Hematopoietic multipotent progenitor cell treated with erythropoietin and hydrocortisone succinate and interleukin-3 and kit ligand, for 4 days (in vitro differentiated cells): ENCODE measurements around the gene TMIGD1.
"Not testable (repeated sequence)": the region's sequence is repeated elsewhere in the genome, so short reads cannot be mapped to it uniquely, and the experiment has no call there.

Experiments used
- DNase-seq: peaks from one replicate; pipeline ENCODE4 v3.0.0-alpha.2; 2015

Gene TMIGD1

DNA sequence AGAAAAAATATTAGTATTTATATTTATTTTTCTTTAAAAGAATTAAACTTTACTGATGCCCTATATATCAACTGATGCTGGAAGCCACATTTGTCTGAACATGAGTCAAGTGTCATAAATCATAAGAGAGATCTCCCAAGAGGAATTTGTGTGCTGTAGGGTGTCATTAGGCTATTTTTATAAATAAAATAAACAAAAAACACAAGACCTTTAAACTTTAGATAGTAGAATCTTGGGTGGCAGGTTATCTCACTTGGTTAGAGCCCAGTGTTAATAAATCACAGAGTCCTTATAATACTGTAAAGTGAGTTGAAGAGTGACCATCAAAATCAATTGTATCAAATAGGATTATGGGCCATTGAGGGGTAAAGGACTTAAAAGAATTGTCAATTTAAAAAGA is 23.6 kb upstream of the TMIGD1 start:
- no peak for DNase-seq

DNA sequence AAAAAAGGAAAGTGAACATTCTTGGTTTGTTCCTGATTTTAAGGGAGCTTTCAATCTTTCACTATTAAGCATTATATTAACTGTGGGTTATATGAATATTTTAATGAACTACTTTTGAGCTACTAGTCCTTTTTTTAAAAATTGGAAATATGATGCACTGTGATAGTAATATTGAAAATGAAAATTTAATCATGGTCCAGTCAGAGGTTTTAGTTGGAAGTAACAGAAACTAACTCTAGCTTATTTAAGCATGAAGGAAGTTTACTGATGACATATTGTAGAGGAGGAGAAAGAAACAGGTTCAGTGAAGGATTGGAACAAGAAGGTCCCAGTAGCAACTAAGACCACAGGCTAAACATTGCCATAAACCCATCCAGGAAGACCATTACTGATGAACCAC is 20.8 kb upstream of the TMIGD1 start:
- DNase-seq = no peak

DNA sequence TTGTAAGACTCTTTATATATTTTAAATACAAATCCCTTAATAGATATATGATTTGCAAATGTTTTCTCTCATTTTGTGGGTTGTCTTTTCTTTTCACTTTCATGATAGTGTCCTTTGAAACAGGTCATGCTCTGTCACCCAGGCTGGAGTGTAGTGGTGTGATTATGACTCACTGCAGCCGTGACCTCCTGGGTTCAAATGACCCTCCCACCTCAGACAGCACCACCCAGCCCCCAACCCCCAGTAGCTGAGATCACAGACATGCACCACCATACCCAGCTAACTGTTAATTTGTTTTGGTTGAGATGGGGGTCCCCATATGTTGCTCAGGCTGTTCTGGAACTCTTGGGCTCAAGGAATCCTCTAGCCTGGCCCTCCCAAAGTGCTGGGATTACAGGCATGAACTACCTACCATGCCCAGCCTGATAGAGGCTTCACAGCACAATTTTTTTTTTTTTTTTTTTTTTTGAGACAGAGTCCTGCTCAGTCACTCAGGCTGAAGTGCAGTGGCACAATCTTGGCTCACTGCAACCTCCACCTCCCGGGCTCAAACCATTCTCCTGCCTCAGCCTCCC is 18.5 kb upstream of the TMIGD1 start:
- no peak for DNase-seq

DNA sequence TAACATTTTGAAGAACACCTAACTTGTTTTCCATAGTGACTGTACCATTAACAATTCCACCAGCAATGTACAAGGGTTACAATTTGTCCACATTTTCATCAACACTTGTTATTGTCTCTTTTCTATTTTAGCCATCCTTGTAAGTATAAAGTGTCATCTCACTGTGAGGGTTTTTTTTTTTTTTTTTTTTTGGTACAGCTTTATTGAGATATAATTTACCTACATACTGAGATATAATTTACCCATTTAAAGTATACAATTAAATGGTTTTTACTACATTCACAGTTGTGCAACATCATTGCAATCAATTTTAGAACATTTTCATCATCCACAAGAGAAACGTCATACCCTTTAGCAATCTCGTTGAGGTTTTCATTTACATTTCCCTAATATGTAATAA is 17.9 kb upstream of the TMIGD1 start:
- peak; percentile 38 for DNase-seq

DNA sequence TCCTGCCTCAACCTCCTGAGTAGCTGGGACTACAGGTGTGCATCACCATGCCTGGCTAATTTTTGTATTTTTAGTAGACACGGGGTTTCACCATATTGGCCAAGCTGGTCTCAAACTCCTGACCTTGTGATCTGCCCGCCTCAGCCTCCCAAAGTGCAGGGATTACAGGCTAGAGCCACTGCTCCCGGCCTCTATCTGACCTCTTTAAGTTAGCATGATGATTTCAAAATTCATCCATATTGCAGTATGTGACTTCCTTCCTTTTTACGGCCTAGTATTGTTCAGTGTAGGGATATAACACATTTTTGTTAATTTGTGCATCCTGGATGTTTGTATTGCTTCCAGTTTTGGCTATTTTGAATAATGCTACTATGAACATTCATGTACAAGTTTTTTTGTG is 17.4 kb upstream of the TMIGD1 start:
- DNase-seq = peak; percentile 20

DNA sequence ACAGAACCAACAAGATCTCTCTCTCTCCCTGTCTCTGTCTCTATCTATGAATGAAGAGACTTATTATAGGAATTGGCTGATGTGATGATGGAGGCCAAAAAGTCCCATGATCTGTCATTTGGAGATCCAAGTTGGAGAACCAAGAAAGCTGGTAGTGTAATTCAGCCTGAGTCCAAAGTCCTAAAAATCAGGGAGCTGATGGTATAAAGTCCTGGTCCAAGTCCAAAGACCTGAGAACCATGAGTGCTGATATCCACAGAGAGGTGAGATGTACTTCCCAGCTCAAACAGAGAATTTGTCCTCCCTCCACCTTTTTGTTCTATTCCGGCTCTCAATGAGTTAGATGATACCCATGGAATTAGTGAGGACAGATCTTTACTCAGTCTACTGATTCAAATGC is 15.4 kb upstream of the TMIGD1 start:
- no peak for DNase-seq

DNA sequence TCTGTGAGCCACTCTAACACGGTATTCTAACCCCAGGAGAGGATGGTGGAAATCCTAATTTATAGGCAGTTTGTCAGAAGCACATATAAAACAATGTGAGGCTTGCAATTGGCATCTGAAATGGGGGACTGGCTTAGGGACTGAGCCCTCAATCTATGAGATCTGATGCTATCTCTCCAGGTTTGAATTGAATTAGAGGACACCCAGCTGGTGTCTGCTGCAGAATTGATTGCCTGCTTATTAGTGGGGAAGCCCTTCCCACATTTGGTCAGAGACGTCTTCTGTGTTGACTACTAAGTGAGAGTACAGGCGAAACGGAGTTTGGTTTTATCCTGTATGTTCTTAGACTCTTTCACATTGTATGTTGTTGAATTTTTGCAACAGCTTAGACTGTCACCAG is 13.6 kb upstream of the TMIGD1 start:
- DNase-seq = no peak

DNA sequence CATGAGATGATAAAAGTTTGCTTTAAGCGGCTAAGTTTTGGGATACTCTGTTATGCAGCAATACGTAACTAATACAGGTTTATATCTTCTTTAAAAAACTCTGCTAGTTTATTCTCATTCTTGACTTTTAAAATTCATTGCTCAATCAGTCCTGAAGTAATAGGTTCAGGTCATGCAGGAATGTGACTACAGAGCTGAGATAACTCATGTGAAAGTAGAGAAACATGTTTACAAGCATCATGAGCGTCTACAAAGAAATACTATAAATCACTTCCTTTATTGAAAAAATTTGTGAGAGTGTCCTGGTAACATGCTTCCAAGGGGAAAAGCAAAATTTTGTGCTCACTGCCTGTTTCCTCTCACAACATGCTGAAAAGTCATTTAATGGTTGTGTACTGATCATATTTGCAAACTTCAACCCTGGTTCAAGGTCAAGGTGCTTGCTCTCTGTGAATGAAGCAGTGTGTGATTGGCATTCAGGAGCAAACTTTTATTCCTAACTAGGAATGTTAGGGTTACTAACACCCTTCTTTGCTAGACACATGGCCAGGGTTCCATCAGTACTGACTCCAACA is 12.5 kb upstream of the TMIGD1 start:
- no peak for DNase-seq

DNA sequence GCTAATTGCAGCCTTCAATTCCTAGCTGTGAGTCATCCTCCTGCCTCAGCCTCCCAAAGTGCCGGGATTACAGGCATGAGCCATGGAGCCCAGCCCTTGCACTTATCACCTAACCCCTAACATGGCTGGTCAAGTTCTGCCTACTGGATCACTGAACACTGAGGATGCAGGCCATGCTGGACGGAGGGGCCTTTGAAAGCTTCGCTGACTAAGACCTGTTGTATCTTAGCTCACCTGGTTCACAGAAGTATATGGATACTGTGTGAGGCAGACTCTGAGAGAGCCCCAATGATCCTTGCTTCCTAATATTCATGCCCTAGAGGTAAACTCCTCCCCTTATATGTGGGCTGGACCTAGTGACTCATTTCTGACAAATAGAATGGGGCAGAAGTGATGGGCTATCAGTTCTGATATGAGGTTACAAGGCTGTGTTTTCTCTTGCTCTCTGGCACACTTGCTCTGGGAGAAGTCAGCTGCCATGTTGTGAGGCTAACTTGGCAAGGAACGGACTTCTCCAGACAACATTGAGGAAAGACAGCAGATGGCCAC is 11.7 kb upstream of the TMIGD1 start:
- peak; percentile 46 for DNase-seq

DNA sequence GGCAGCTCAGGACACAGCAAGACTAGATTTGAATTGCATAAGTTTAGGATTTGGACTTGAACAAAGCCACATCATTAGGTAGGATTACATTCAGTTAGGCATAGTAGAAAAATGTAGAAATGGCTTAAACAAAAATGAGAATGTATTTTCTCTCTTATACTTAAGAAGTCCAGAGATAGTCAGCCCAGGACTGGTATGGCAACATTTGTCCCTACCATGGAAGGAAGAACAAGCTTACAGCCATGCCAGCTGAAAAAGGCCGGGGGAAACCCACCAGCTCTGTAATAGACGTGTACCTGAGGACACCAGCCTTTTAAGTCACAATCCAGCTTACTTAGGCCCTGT is 11.2 kb upstream of the TMIGD1 start:
- DNase-seq = no peak

DNA sequence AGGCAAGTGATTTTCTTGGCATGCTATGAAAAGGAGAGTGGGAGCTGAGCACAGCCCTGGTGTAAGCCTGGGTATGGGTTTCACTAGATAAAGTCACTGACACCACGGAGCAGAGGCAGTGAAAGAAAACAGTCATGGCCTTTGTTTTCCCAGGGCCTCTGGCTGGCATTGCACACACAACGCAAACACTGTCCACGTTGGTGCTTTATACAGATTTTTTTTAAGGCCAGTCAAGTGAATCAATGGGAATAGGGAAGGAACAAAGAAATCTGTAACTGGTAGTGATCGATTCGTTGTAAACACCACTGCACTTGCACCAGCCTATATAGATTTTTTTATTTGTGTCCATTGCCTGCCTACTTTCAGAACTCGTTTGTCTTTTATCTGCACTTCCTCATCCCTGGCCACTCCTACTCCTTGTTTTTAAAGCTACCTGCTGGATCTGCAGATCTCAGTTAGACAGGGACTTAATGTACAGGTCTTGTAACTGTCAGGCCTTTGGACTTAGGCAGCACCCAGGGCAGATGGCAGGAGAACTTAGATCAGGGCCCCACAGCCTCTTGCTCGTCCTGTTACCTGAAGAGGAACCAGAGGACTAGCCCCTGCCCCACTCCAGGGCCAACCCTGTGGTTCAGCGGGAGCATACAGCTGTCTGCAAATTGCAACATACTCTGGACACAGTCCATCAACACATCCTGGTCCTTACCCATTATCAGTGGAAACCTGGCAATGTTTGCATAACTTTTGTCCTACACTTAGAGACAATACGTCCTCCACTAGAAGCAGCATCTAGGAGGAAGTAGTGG is 10.6 kb upstream of the TMIGD1 start:
- DNase-seq = peak; percentile 78

DNA sequence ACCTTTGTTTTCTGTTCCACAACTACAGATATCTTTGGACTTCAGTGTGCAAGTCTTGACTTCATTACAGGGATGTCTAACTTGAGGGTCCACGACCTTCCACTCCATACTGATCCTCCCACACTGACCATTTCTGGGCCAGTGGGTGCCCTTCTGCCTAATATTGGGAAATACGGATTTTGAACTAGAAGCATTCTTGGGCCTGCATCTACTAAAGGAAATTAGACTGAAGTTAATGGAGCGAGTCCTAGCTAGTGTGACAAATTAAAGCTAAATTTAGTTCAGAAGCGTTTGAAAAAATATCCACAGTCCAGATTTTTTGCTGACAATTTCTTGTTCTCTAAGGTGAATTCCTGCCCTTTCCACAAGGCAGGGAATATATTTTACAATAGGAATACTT is 9.9 kb upstream of the TMIGD1 start:
- DNase-seq = no peak

DNA sequence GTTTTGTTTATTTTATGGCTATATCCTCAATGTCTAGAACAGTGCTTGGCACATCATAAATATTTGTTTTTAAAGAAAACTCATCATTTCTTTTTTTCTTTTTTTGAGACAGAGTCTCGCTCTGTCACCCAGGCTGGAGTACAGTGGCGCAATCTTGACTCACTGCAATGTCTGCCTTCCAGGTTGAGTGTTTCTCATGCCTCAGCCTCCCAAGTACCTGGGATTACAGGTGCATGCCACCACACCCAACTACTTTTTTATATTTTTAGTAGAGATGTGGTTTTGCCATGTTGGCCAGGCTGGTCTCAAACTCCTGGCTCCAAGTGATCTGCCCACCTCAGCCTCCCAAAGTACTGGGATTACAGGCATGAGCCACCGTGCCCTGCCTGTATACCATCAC is 9.4 kb upstream of the TMIGD1 start:
- DNase-seq = not testable (repeated sequence)

DNA sequence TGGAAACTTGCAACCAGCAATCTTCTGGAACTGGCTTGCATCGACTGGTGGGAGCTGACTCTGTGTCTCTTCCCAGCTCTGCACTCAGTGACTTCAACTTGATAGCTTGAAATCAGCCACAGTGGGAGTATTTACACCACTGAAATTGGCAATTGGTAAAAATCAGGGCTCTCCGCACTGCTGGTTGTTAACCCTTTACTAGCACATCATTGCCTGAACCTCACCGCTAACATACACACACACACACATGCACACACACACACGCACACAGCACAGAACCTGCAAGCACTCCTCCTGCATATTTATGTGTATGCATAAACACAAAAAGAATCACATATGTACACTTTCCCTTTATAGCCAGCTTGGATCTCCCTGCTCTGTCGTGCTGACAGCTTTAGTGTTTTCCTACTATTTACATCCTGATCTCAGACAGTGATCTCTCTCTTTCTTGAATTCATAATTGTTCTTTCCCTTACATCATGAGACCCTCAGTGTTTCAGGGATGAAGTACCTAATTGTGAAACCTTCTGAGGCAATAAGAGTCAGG is 7.9 kb upstream of the TMIGD1 start:
- DNase-seq = no peak

DNA sequence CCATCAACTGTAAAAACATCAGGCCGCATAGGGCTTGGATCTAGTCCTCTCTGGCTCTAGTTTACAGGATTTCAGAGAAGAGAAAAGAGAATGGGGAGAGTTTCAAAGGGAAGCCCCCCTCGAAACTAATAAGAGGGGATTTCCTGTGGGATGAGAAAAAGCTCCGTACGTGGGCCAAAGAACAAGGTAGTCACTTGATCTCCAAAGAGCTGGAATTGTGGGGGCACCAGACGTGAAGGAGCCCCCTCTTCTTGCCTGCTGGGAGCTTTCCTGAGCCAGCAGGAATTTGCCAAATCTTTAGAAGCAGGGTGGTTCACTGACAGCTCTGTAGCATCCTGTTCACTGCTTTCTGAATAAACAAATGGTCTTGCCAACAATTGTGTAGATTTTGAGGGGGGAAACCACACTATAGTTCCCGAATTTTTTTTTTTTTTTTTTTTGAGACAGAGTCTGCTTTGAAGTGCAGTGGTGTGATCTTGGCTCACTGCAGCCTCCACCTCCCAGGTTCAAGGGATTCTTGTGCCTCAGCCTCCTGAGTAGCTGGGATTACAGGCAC is 7.0 kb upstream of the TMIGD1 start:
- DNase-seq = no peak

DNA sequence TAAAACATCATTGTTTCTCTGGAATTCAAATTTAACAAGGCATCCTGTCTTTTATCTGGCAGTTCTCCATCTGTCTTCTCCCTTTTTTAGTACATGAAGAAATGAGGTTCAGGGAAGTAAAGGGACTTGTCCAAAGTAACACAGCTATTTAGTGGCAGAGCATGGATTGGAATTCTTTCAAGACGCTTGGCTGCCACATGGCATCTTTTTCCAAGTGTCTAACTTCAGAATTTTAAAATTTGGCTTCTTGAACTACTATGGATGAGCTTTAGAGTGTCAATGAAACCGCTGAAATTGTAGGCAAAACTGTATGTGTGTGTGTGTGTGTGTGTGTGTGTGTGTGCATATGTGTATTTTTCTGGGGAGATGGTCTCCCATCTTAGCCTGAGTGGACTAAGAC is 5.2 kb upstream of the TMIGD1 start:
- no peak for DNase-seq

DNA sequence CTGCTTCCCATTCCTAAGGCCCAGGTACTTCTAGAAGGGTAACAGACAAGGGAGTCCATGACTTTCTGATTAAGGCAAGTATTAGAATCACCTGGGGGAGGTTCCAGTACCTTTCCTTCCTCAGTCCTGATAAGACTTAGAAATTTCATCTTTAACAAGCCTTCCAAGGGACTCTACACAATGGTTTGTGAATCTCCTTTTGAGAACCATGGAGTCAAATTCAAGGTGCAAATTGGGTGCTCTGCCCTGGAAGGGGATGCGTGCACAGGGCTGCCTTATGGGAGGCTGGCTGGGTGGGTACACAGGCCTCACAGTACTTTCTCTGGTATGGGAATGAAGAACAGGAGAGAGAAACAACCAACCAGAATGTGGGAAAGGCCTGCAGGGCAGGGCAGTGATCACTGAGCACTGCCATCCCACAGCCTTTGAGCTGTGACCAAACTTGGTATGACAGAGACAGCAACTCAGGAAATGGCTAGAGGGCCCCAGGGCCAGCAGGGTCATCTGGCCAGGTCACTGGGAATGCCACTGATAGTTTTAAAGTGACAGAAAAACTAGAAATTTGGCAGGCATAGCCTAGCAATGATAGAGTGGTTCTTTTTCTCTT is 3.6 kb upstream of the TMIGD1 start:
- DNase-seq = no peak

DNA sequence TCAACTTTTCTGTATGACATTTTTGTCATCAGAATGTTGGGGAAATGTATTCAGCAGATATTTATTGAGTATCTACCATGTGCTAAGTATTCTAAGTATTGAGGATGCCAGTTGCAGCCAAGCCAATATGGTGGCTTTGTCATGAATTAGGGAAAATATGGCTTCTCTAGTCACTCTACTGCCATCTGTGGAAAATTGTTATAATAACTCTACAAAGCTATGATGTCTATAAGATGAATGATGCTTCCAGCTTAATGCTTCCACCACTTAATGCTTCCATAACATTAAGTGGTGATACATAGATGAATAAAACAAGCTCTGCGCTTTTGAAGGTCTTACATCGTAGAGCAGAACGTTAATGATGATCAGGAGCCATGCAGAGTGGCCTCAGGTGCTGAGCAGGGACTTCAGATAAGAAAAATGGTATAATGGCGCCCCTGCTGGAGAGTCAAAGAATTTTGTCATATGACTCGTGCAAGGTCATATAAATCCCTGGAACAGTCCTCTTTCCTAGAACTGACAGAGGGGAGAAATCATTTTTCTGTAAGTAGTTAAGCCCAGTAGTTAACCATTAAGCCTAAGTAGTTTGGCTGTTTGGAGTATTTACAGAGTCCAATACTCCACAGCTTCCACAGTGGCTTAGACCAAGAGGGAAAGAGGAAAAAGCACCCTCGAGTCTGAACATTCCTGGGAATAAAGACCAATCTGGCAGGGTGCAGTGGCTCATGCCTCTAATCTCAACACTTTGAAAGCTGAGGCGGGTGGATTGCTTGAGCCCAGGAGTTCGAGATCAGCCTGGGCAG is 2.7 kb upstream of the TMIGD1 start:
- DNase-seq = peak; percentile 82

DNA sequence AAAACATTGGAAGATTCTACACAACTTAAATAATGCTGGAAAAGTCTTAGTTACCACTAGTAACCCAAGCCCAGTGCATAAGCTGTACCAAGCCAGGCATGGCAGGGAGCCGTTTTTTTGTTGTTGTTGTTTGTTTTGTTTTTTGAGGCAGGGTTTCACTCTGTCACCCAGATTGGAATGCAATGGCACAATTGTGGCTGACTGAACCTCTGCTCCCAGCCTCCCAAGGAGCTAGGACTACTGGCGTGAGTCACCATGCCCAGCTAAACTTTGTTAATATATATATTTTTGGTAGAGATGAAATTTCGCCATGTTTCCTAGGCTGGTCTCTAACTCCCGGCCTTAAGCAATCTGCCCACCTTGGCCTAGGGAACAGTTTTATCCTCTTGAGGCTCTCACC is 564 bp upstream of the TMIGD1 start:
- no peak for DNase-seq

DNA sequence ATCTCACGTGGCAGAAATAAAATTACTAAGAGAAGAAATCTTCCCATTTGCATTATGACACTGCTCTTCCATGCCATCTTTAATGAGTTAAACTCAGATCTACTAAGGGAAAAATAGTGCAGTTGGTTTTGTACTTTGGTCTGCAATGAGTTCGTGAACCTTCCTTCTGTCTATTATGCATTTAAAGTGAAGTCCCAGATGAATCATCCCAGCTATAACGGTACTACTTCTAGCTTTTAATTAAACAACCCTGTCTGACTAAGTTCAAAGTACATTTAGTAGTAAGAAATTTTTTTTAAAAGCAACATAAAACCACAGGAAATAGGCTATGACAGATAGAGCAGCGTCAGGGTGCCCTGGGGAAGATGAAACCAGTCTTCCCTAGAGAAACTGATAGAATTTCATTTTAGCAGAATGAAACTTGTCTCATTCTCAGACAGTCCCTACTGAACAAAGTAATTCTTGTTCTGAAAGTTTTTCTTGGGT is 1.8 kb downstream of the TMIGD1 start:
- peak; percentile 67 for DNase-seq

DNA sequence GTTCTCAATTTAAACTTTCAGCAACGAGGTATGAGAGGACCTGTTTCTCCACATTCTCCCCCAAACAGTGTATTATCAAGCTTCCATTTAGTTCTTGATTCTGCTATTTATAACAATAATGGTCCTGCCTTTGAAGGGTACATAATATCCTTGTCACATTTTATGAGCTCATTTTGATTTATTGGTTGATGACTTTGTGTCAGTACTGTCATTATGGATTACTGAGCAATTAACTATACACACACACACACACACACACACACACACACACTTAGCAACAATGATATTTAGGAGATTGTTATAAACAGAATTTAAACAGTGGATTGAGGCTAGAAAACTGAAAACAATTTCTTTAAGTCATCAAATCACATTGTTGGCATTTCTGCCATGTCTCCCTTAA is 7.0 kb downstream of the TMIGD1 start:
- no peak for DNase-seq

DNA sequence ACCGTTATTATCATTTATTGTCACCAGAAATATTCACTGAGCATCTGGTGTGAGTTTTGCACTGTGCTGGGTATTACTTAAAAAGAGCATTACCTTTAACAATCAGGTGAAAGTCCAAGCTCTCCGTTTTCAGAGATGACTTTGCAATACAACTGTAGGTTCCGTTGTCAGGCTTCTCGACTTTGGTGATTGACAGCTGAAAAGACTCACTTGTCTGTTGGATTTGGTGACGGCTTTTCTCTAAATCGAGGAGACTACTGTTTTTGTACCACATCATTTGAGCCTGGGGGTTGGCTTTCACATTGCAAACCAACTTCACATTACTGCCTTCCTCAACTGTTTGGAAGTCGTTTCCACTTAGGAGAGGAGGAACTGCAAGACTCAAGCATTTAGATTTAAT is 9.1 kb downstream of the TMIGD1 start:
- no peak for DNase-seq
